IMR-90 (cell line): ENCODE results near the gene ACCSL.

Source experiments
- CEBPB ChIP-seq: IDR thresholded peaks from 2 replicates; pipeline ENCODE4 v1.6.1; 2012; ENCODE audit warnings: low read depth, low read length, improper control_type of control experiment
- CTCF ChIP-seq: conservative IDR thresholded peaks from 2 replicates; pipeline ENCODE4 v1.5.1; 2012; ENCODE audit warnings: mild to moderate bottlenecking, low read depth, low read length, improper control_type of control experiment
- FOS ChIP-seq: fragments of 150-350 bp; IDR thresholded peaks from 2 replicates; pipeline ENCODE4 v1.6.1; 2016; ENCODE audit warnings: low read depth, low read length
- MAZ ChIP-seq: IDR thresholded peaks from 2 replicates; pipeline ENCODE4 v1.6.1; 2012; ENCODE audit warnings: low read depth, mild to moderate bottlenecking, low read length, improper control_type of control experiment, moderate library complexity, borderline replicate concordance
- NFE2L2 ChIP-seq: fragments of 150-350 bp; IDR thresholded peaks from 2 replicates; pipeline ENCODE4 v1.6.1; 2016; ENCODE audit warnings: low read depth, mild to moderate bottlenecking, low read length
- POLR2A ChIP-seq: IDR thresholded peaks from 2 replicates; pipeline ENCODE4 v1.6.1; 2012; ENCODE audit warnings: mild to moderate bottlenecking, low read depth, low read length
- RAD21 ChIP-seq: IDR thresholded peaks from 2 replicates; pipeline ENCODE4 v1.6.1; 2012; ENCODE audit warnings: low read length, improper control_type of control experiment
- RCOR1 ChIP-seq: IDR thresholded peaks from 2 replicates; pipeline ENCODE4 v1.6.1; 2012; ENCODE audit warnings: mild to moderate bottlenecking, low read length, improper control_type of control experiment; ENCODE audit not compliant: insufficient replicate concordance
- RFX5 ChIP-seq: IDR thresholded peaks from 2 replicates; pipeline ENCODE4 v1.8.0; 2012; ENCODE audit warnings: low read depth, mild to moderate bottlenecking, low read length, moderate library complexity
- SMC3 ChIP-seq: fragments of 150-350 bp; IDR thresholded peaks from 2 replicates; pipeline ENCODE4 v1.6.1; 2016; ENCODE audit warnings: low read depth, mild to moderate bottlenecking, antibody characterized with exemption, low read length, moderate library complexity
- TF ChIP-seq, protein P1 (sequence below): fragments of 150-350 bp; IDR thresholded peaks from 2 replicates; pipeline ENCODE4 v1.6.1; 2016; ENCODE audit warnings: low read depth, mild to moderate bottlenecking, low read length, moderate library complexity, borderline replicate concordance

GRCh38 chr11:44016546-44017442, 31.0 kb upstream of the ACCSL start:
- TF ChIP-seq, protein P1, sequence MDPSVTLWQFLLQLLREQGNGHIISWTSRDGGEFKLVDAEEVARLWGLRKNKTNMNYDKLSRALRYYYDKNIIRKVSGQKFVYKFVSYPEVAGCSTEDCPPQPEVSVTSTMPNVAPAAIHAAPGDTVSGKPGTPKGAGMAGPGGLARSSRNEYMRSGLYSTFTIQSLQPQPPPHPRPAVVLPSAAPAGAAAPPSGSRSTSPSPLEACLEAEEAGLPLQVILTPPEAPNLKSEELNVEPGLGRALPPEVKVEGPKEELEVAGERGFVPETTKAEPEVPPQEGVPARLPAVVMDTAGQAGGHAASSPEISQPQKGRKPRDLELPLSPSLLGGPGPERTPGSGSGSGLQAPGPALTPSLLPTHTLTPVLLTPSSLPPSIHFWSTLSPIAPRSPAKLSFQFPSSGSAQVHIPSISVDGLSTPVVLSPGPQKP = no peak
- TF ChIP-seq CTCF (no peak), CEBPB (no peak), POLR2A (no peak), RFX5 (no peak), SMC3 (no peak), FOS (no peak), RCOR1 (no peak), RAD21 (no peak), MAZ (no peak), NFE2L2 (no peak)
